Smooth muscle cell (in vitro differentiated cells): Measurements from ENCODE around the gene CNTN5. TPM values are rescaled to one million over a fixed set of nuclear protein-coding genes. Genes with fewer than 3 reads are reported as not detected.

Experiments used
- DNase-seq: peaks from one replicate; lab custom pipeline; 2025; ENCODE audit not compliant: unreplicated experiment; lab: John Stamatoyannopoulos, UW
- H2AFZ ChIP-seq: fragments of 200-600 bp; sonication (generic); 2 replicates; pipeline ENCODE4 v1.6.0; 2016; ENCODE audit warnings: antibody characterized with exemption, low read depth, mild to moderate bottlenecking
- H3F3A ChIP-seq: fragments of 200-600 bp; sonication (generic); 2 replicates; pipeline ENCODE4 v1.6.0; 2017; ENCODE audit warnings: antibody characterized with exemption, low read depth
- H3K27ac ChIP-seq: fragments of 200-600 bp; sonication (generic); 2 replicates; pipeline ENCODE4 v1.5.1; 2016; ENCODE audit warnings: low read depth, mild to moderate bottlenecking
- H3K27me3 ChIP-seq: fragments of 200-600 bp; sonication (generic); 2 replicates; pipeline ENCODE4 v1.6.1; 2016; ENCODE audit warnings: low read depth, mild to moderate bottlenecking
- H3K36me3 ChIP-seq: fragments of 200-600 bp; sonication (generic); 2 replicates; pipeline ENCODE4 v1.5.1; 2016; ENCODE audit warnings: low read depth
- H3K4me1 ChIP-seq: fragments of 200-600 bp; sonication (generic); 2 replicates; pipeline ENCODE4 v1.5.1; 2016; ENCODE audit warnings: low read depth
- H3K4me2 ChIP-seq: fragments of 200-600 bp; sonication (generic); 2 replicates; pipeline ENCODE4 v1.6.0; 2016; ENCODE audit warnings: mild to moderate bottlenecking
- H3K4me3 ChIP-seq: fragments of 200-600 bp; sonication (generic); 2 replicates; pipeline ENCODE4 v1.5.1; 2016; ENCODE audit warnings: mild to moderate bottlenecking
- H3K79me2 ChIP-seq: fragments of 200-600 bp; sonication (generic); 2 replicates; pipeline ENCODE4 v1.6.0; 2016; ENCODE audit warnings: low read depth, mild to moderate bottlenecking
- H3K9ac ChIP-seq: fragments of 200-600 bp; sonication (generic); 2 replicates; pipeline ENCODE4 v1.6.0; 2016; ENCODE audit warnings: low read depth
- H3K9me3 ChIP-seq: fragments of 200-600 bp; sonication (generic); replicated peaks from 2 replicates; pipeline ENCODE4 v1.5.1; 2016; ENCODE audit warnings: low read depth
- H4K20me1 ChIP-seq: fragments of 200-600 bp; sonication (generic); 2 replicates; pipeline ENCODE4 v1.6.0; 2016; ENCODE audit warnings: low read depth
- WGBS: methylation state at CpG from one replicate; pipeline ENCODE4 v1.1.7; 2016; ENCODE audit warnings: low lambda C conversion rate; 5-methylcytosine and 5-hydroxymethylcytosine counted together
- polyA plus RNA-seq: library from polyadenylated mRNA; unstranded; fragments of >200 nt; fragmentation: Nextera tagmentation; extraction: Ambion mirVana; gene quantifications from 2 replicates; pipeline ENCODE4 v1.2.1, GENCODE V29; 2016
- total RNA-seq: library from RNA; depleted of rRNA; stranded (reverse); fragments of >200 nt; gene quantifications from 2 replicates; pipeline ENCODE4 v1.2.3, GENCODE V29; 2014
- TF ChIP-seq, protein P1 (sequence below): fragments of 200-600 bp; sonication (generic); IDR thresholded peaks from 2 replicates; pipeline ENCODE4 v1.5.1; 2017; ENCODE audit warnings: borderline replicate concordance, mild to moderate bottlenecking, antibody characterized with exemption; ENCODE audit not compliant: insufficient read depth, poor library complexity, severe bottlenecking

The CNTN5 gene
- total and polyA plus RNA-seq, 2 experiments from 2014 or later = 0.97 to 3.1 TPM

DNA sequence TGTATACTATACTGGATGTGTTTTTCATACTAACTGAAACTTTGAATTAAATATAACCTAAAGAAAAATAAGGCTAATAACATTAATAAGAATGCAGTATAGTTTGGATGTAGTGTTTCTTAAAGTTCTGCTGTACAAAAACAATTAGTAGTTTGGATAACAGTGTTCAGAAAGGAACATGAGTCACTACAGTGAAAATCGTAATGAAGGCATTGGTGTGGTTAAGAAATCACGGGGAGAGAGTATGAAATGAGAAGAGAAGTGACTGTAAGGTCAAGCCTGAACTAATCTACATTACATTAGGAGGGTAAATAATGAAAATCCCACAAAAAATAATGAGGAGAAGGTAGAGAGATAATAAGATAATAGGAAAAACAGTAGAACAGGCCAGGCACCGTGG is 939.8 kb downstream of the CNTN5 start:
- Histone ChIP-seq H3F3A (no peaks in the 10 kb centered on the region), H3K79me2 (no peaks in the 10 kb centered on the region), H3K4me2 (no peak overlapping the region), H3K4me3 (no peak overlapping the region), H3K9me3 (no peaks in the 10 kb centered on the region), H3K9ac (no peak overlapping the region), H3K36me3 (no peaks in the 10 kb centered on the region), H3K27ac (no peak overlapping the region), H3K27me3 (no peaks in the 10 kb centered on the region), H2AFZ (no peak overlapping the region), H3K4me1 (no peaks in the 10 kb centered on the region), H4K20me1 (no peaks in the 10 kb centered on the region)
- WGBS = 50% methylated on average over 3 of the region's 3 CpGs
- no peak for DNase-seq
- TF ChIP-seq, protein P1, sequence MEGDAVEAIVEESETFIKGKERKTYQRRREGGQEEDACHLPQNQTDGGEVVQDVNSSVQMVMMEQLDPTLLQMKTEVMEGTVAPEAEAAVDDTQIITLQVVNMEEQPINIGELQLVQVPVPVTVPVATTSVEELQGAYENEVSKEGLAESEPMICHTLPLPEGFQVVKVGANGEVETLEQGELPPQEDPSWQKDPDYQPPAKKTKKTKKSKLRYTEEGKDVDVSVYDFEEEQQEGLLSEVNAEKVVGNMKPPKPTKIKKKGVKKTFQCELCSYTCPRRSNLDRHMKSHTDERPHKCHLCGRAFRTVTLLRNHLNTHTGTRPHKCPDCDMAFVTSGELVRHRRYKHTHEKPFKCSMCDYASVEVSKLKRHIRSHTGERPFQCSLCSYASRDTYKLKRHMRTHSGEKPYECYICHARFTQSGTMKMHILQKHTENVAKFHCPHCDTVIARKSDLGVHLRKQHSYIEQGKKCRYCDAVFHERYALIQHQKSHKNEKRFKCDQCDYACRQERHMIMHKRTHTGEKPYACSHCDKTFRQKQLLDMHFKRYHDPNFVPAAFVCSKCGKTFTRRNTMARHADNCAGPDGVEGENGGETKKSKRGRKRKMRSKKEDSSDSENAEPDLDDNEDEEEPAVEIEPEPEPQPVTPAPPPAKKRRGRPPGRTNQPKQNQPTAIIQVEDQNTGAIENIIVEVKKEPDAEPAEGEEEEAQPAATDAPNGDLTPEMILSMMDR = no peak

DNA sequence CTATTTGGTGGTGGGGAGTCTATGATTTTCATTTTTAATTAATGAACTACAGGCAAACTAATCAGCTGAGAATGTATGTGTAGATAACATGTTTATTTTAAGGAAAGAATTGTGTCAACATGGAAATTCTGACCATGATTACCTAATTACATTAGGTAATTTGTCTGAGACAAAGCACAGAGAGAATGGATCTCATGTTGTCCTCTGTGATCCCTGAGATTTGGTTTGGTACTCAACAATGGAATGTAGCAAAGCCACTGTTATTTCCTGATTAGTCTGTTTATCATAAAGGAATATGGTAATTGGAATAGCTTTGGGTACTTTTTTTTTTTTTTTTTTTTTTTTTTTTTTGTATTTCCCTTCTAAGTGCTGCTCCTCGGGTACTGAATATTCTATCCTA is 947.6 kb downstream of the CNTN5 start:
- WGBS = 81% methylated on average over 1 of the region's 1 CpG
- H2AFZ ChIP-seq = peak overlapping the region; percentile 38

GRCh38 chr11:99973993-99974392 is 953.2 kb downstream of the CNTN5 start:
- H3K36me3 ChIP-seq = no peaks in the 10 kb centered on the region
- H3K27ac ChIP-seq = peak overlapping the region; percentile 49
- no peaks in the 10 kb centered on the region for H3K9me3 ChIP-seq
- H3F3A ChIP-seq = no peaks in the 10 kb centered on the region
- DNase-seq = no peak
- H4K20me1 ChIP-seq = no peaks in the 10 kb centered on the region
- no peak overlapping the region for H3K9ac ChIP-seq
- no peaks in the 10 kb centered on the region for H3K4me1 ChIP-seq
- H3K79me2 ChIP-seq = no peaks in the 10 kb centered on the region
- H3K4me3 ChIP-seq = no peak overlapping the region
- H2AFZ ChIP-seq = no peak overlapping the region
- TF ChIP-seq, protein P1 = no peak
- peak overlapping the region; percentile 50 for H3K4me2 ChIP-seq
- WGBS = 34% methylated on average over 4 of the region's 4 CpGs
- H3K27me3 ChIP-seq = no peaks in the 10 kb centered on the region

More for the DNA sequence above, 947.6 kb downstream of the CNTN5 start:
- H3K27ac ChIP-seq = peak overlapping the region; percentile 40
- no peak overlapping the region for H3K4me2 ChIP-seq
- H3K27me3 ChIP-seq = no peaks in the 10 kb centered on the region
- H3K4me1 ChIP-seq = no peaks in the 10 kb centered on the region
- no peaks in the 10 kb centered on the region for H3K9me3 ChIP-seq
- H3K9ac ChIP-seq = no peak overlapping the region
- H3K4me3 ChIP-seq = no peak overlapping the region
- TF ChIP-seq, protein P1 = no peak
- H4K20me1 ChIP-seq = no peaks in the 10 kb centered on the region
- no peaks in the 10 kb centered on the region for H3K36me3 ChIP-seq
- no peaks in the 10 kb centered on the region for H3F3A ChIP-seq
- no peaks in the 10 kb centered on the region for H3K79me2 ChIP-seq
- DNase-seq = no peak

DNA sequence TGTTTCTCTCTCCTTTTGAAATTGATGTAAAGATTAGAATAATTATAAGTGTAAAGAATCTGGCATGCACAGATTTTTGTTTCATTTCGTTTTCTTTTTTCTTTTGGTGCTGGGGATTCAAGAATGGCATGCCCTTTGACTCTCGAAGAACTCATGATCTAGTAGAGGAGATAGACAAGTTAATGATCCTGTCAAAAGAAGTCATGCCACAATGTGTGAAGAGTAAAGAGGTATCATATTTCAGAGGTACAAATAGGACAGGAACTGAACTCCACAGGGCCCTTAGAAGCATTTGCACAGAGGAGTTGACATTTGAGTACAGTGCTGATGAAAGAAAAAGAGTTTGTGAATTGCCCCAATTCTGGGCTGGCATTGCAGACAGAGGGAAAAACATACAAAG is 958.3 kb downstream of the CNTN5 start:
- H3K4me1 ChIP-seq = no peaks in the 10 kb centered on the region
- no peaks in the 10 kb centered on the region for H4K20me1 ChIP-seq
- no peaks in the 10 kb centered on the region for H3K36me3 ChIP-seq
- 68% methylated on average over 2 of the region's 2 CpGs for WGBS
- no peak overlapping the region for H3K4me3 ChIP-seq
- no peak overlapping the region for H3K4me2 ChIP-seq
- TF ChIP-seq, protein P1 = no peak
- H2AFZ ChIP-seq = no peak overlapping the region
- no peaks in the 10 kb centered on the region for H3K79me2 ChIP-seq
- no peak overlapping the region for H3K27ac ChIP-seq
- H3K27me3 ChIP-seq = no peaks in the 10 kb centered on the region
- H3F3A ChIP-seq = no peaks in the 10 kb centered on the region
- no peaks in the 10 kb centered on the region for H3K9me3 ChIP-seq
- no peak overlapping the region for H3K9ac ChIP-seq
- no peak for DNase-seq
